C4-2B (cell line): ENCODE results near the gene WDR27.

Experiments used
- CTCF ChIP-seq: fragments of 450-650 bp; conservative IDR thresholded peaks from 2 replicates; pipeline ENCODE4 v1.5.1; 2017; ENCODE audit warnings: mild to moderate bottlenecking
- ZFX ChIP-seq: fragments of 450-650 bp; IDR thresholded peaks from 2 replicates; pipeline ENCODE4 v1.6.1; 2017

GRCh38 chr6:169574420-169574819 lies 127.4 kb downstream of the WDR27 start:
- no peak for TF ChIP-seq CTCF
- TF ChIP-seq ZFX, result no peak
